PC-9 (cell line): Measurements from ENCODE around the gene ACER2. TPM values are rescaled to one million over a fixed set of nuclear protein-coding genes. Genes with fewer than 3 reads are reported as not detected.
A peak's percentile ranks its signal among the peaks of the same experiment; 100 is the strongest.

ENCODE experiments used
- BruUV-seq: library from RNA; stranded (reverse); fragments of 400-500 nt; replicated peaks from 2 replicates; lab custom pipeline; 2021; lab: Mats Ljungman, UMichigan
- CTCF ChIA-PET: fragments of 300-600 bp; sonication (Branson Sonifier 250); formaldehyde crosslinking; loops from one replicate; lab custom pipeline; 2022; ENCODE audit warnings: antibody characterized with exemption; lab: Charles Lee
- POLR2A ChIA-PET: fragments of 300-600 bp; sonication (Branson Sonifier 250); formaldehyde crosslinking; loops from one replicate; lab custom pipeline; 2022; ENCODE audit warnings: antibody characterized with exemption; ENCODE audit not compliant: unreplicated experiment; lab: Charles Lee
- DNase-seq, 2 experiments: peaks; one replicate each; pipeline versions ENCODE4 v3.0.0 to v3.0.0-alpha.2; 2015 to 2022; ENCODE audit warnings: mixed read lengths in 1 of 2
- H2AFZ ChIP-seq: fragments of 200-600 bp; sonication (generic); 2 replicates; pipeline ENCODE4 v1.8.1; 2017; ENCODE audit warnings: antibody characterized with exemption
- H3F3A ChIP-seq: fragments of 200-600 bp; sonication (generic); 2 replicates; pipeline ENCODE4 v1.8.1; 2017; ENCODE audit warnings: antibody characterized with exemption, mild to moderate bottlenecking, low read depth; ENCODE audit not compliant: insufficient read depth
- H3K27ac ChIP-seq: fragments of 200-600 bp; sonication (generic); 2 replicates; pipeline ENCODE4 v1.6.1; 2016; ENCODE audit warnings: mixed run types
- H3K27me3 ChIP-seq: fragments of 200-600 bp; sonication (generic); 2 replicates; pipeline ENCODE4 v1.6.1; 2016; ENCODE audit warnings: low read depth, mixed run types; ENCODE audit not compliant: insufficient read depth
- H3K36me3 ChIP-seq: fragments of 200-600 bp; sonication (generic); 2 replicates; pipeline ENCODE4 v1.6.1; 2016; ENCODE audit warnings: low read depth, mixed run types
- H3K4me1 ChIP-seq: fragments of 200-600 bp; sonication (generic); replicated peaks from 2 replicates; pipeline ENCODE4 v1.6.1; 2016; ENCODE audit warnings: mixed run types; ENCODE audit not compliant: insufficient read depth
- H3K4me2 ChIP-seq: fragments of 200-600 bp; sonication (generic); 2 replicates; pipeline ENCODE4 v1.6.1; 2017; ENCODE audit warnings: mixed run types
- H3K4me3 ChIP-seq: fragments of 200-600 bp; sonication (generic); 2 replicates; pipeline ENCODE4 v1.6.1; 2016; ENCODE audit warnings: mixed run types
- H3K79me2 ChIP-seq: fragments of 200-600 bp; sonication (generic); 2 replicates; pipeline ENCODE4 v1.6.1; 2017; ENCODE audit warnings: low read depth, mixed run types
- H3K9me2 ChIP-seq: fragments of 200-600 bp; sonication (generic); 2 replicates; pipeline ENCODE4 v1.8.1; 2017; ENCODE audit warnings: mild to moderate bottlenecking; ENCODE audit not compliant: insufficient read depth
- H3K9me3 ChIP-seq: fragments of 200-600 bp; sonication (generic); 2 replicates; pipeline ENCODE4 v1.8.1; 2016; ENCODE audit warnings: low read depth; ENCODE audit not compliant: insufficient read depth
- H4K20me1 ChIP-seq: fragments of 200-600 bp; sonication (generic); 2 replicates; pipeline ENCODE4 v1.8.1; 2017; ENCODE audit not compliant: insufficient read depth
- CTCF ChIP-seq: fragments of 200-600 bp; sonication (generic); conservative IDR thresholded peaks from 2 replicates; pipeline ENCODE4 v1.6.1; 2017; ENCODE audit warnings: mixed run types, antibody characterized with exemption, mild to moderate bottlenecking, moderate library complexity
- EZH2 ChIP-seq: fragments of 200-600 bp; sonication (generic); IDR thresholded peaks from 2 replicates; pipeline ENCODE4 v1.8.0; 2017; ENCODE audit warnings: antibody characterized with exemption, low read depth
- intact Hi-C: fragments of 100-400 bp; cut with micrococcal nuclease; formaldehyde crosslinking; loops from one replicate; pipeline ENCODE4 v1.10.0; 2022; ENCODE audit not compliant: unreplicated experiment
- total RNA-seq: library from RNA; stranded (reverse); gene quantifications from 2 replicates; pipeline ENCODE4 v1.2.3, GENCODE V29; 2021

Gene ACER2
- total RNA-seq, 1 experiment from 2014 or later: 4.3 TPM

GRCh38 chr9:19404283-19405075 lies 4.3 kb upstream of the ACER2 start:
- ChIA-PET CTCF (no interaction called here), POLR2A (no interaction called here)
- Histone ChIP-seq H3K36me3 (no peaks in the 10 kb centered on the region), H3K9me3 (peaks cover 10% of the 10 kb centered on the region; the same call in 1 of the 2 replicates), H3K4me2 (peak overlapping the region; percentile 71), H3K4me1 (peaks cover 45% of the 10 kb centered on the region), H4K20me1 (no peaks in the 10 kb centered on the region), H3F3A (peaks cover 41% of the 10 kb centered on the region), H2AFZ (no peak overlapping the region), H3K27ac (peak overlapping the region; percentile 97), H3K79me2 (0 out of 2 replicates have a peak, but pooled peaks cover under 1% of the 10 kb centered on the region), H3K9me2 (no peaks in the 10 kb centered on the region), H3K4me3 (peak overlapping the region; percentile 16; the same call in 1 of the 2 replicates), H3K27me3 (no peaks in the 10 kb centered on the region)
- BruUV-seq: no TSS peak
- intact Hi-C loops: loop anchor here (5.0 kb wide), 1 partner anchor 222 kb away; no protein-coding TSS in a partner anchor
- TF ChIP-seq EZH2 (no peak), CTCF (no peak)
- DNase-seq: peak; percentile 26 to 97

GRCh38 chr9:19405771-19406170 lies 3.0 kb upstream of the ACER2 start:
- TF ChIP-seq EZH2 (no peak), CTCF (no peak)
- no peaks in the 10 kb centered on the region for H3K27me3 ChIP-seq
- BruUV-seq: no TSS peak
- no peaks in the 10 kb centered on the region for H4K20me1 ChIP-seq
- H3K9me3 ChIP-seq: peaks cover 10% of the 10 kb centered on the region; the same call in 1 of the 2 replicates
- H3F3A ChIP-seq: peaks cover 41% of the 10 kb centered on the region
- H3K36me3 ChIP-seq: no peaks in the 10 kb centered on the region
- H3K79me2 ChIP-seq: peaks cover 13% of the 10 kb centered on the region
- no peak overlapping the region for H2AFZ ChIP-seq
- peak overlapping the region; percentile 97 for H3K27ac ChIP-seq
- H3K4me2 ChIP-seq: peak overlapping the region; percentile 71
- H3K4me1 ChIP-seq: peaks cover 54% of the 10 kb centered on the region
- intact Hi-C loops: loop anchor here (5.0 kb wide), 1 partner anchor 223 kb away; no protein-coding TSS in a partner anchor
- H3K4me3 ChIP-seq: peak overlapping the region; percentile 16; the same call in 1 of the 2 replicates
- CTCF ChIA-PET: no interaction called here
- POLR2A ChIA-PET: no interaction called here
- no peak for DNase-seq
- H3K9me2 ChIP-seq: no peaks in the 10 kb centered on the region

- BruUV-seq: TSS peak; percentile 64
- intact Hi-C loops: loop anchor here (5.0 kb wide), 1 partner anchor 226 kb away; no protein-coding TSS in a partner anchor
- POLR2A ChIA-PET: no interaction called here
These were observed 505 bp upstream of the ACER2 start for GRCh38 chr9:19408316-19408692.

More at GRCh38 chr9:19408316-19408692, 505 bp upstream of the ACER2 start:
- H3K79me2 ChIP-seq: peaks cover 28% of the 10 kb centered on the region
- H3F3A ChIP-seq: peaks cover 33% of the 10 kb centered on the region
- TF ChIP-seq CTCF (no peak), EZH2 (no peak)
- H3K4me3 ChIP-seq: peak overlapping the region; percentile 83; the same call in 1 of the 2 replicates
- no peaks in the 10 kb centered on the region for H3K27me3 ChIP-seq
- H3K4me1 ChIP-seq: peaks cover 56% of the 10 kb centered on the region
- H3K4me2 ChIP-seq: peak overlapping the region; percentile 94
- no peak for DNase-seq
- H3K9me2 ChIP-seq: no peaks in the 10 kb centered on the region
- no peak overlapping the region for H3K27ac ChIP-seq
- H3K9me3 ChIP-seq: no peaks in the 10 kb centered on the region; the same call in 1 of the 2 replicates
- no peaks in the 10 kb centered on the region for H4K20me1 ChIP-seq
- no peak overlapping the region for H2AFZ ChIP-seq
- no peaks in the 10 kb centered on the region for H3K36me3 ChIP-seq
- CTCF ChIA-PET: no interaction called here
